HepG2 (cell line): ENCODE results near the gene VPS26A.

Source experiments
- NFIC ChIP-seq: IDR thresholded peaks from 2 replicates; pipeline ENCODE4 v1.6.1; 2012; ENCODE audit warnings: mild to moderate bottlenecking, low read length, inconsistent platforms
- POLR2A ChIP-seq, 2 experiments: IDR thresholded peaks; 2 replicates each; pipeline ENCODE4 v1.6.1; 2011; ENCODE audit warnings: low read depth in 2 of 2, low read length in 2 of 2, mild to moderate bottlenecking in 1 of 2, moderate library complexity in 1 of 2; ENCODE audit not compliant: insufficient read depth in 1 of 2
- TF ChIP-seq, protein P1 (sequence below): sonication (generic); formaldehyde crosslinking; IDR thresholded peaks from 2 replicates; pipeline ENCODE4 v1.9.0; 2022; ENCODE audit warnings: missing genetic modification reagents, mild to moderate bottlenecking, borderline replicate concordance

DNA sequence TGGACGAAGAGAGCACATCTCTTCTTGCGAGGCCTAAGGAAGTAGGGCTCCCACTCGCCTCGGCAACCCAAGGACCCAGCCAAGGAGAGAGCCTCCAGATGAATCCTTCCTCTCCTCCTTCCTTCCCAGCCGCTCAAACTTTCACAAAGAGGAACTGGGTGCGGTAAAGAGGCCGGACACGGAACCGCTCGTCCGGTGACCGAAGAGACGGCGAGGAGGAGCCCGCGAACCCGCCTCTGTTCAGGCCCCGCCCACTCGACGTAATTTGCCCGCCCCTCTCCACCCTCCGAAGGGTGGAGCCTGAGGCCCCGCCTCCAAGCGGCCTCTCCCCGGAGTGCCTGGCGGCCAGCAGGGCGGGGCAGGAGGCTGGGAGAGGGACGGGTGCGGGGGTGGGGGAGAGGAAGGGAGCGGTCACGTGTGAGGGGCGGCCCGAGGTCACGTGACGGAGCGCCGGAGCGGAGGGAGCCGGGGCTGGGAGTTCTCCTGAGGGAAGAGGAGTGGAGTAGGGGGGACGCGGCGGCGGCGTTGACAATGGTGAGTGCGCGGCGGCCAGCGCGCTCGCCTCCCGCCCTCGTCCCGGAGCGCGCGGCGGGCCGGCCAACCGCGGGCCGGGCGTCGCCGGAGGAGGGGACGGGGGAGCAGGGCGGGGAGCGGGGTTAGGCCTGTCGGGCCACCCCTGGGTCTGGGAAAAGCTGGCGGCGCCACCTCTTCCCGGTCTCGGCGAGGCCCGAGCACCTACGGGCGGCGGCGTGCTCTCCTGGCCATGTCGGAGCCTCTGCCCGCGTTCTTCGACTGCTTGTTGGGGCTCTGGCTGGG, at the start of gene VPS26A:
- no peak for TF ChIP-seq NFIC
- peak; percentile 80 to 85 for TF ChIP-seq POLR2A (IDR thresholded peaks at IDR 0.05; ENCODE audit: insufficient read depth in 1 of 2, low read depth in 2 of 2, low read length in 2 of 2)
- TF ChIP-seq, protein P1, sequence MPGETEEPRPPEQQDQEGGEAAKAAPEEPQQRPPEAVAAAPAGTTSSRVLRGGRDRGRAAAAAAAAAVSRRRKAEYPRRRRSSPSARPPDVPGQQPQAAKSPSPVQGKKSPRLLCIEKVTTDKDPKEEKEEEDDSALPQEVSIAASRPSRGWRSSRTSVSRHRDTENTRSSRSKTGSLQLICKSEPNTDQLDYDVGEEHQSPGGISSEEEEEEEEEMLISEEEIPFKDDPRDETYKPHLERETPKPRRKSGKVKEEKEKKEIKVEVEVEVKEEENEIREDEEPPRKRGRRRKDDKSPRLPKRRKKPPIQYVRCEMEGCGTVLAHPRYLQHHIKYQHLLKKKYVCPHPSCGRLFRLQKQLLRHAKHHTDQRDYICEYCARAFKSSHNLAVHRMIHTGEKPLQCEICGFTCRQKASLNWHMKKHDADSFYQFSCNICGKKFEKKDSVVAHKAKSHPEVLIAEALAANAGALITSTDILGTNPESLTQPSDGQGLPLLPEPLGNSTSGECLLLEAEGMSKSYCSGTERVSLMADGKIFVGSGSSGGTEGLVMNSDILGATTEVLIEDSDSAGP (CRISPR knock-in tag), result peak; percentile 62; the same call in 1 of the 2 replicates
